Measurements from ENCODE around the gene FARS2. TPM values are rescaled to one million over a fixed set of nuclear protein-coding genes. Genes with fewer than 3 reads are reported as not detected.

FARS2 gene
- polyA plus RNA-seq, 1 donor from 2014 or later: 11.9 TPM

DNA sequence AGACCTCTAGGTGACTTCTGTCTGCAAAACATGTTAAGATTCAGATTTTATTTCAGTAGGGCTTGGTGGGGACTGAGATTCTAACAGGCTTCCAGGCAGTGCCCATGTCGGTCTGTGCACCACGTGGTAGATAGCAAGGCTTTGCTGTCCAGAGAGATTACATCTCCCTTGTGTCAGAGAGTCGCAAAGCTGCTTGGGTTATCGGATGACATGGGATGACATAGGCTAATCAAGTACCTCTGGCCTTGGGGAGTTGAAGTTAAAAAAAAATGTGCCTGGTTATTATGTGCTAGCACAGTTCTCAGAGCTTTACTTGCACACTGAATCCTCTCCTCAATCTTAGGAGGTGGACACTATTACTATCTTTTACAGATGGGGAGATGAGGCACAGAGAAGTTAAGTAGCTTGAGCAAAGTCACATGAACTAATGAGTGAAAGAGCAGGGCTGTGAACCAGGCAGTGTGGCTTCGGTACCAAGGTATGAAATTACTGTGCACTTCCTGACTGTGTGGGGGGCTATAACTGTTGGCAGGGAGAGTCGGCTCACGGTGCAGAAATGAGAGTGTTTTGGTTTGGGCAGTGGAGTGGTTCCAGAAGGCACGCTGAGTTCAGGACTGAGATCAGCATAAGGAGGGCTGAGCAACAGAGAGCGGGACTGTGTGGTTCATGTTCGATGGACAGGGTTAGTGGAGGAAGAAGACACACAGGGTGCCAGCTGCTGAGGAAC is 41.1 kb downstream of the FARS2 start:
- Histone ChIP-seq H3K4me2 (ENCODE audit: low read length) (no peak overlapping the region), H3F3A (ENCODE audit: insufficient read depth, low read length, poor library complexity, severe bottlenecking) (peaks cover 3% of the 10 kb centered on the region), H3K36me3 (ENCODE audit: insufficient read depth, low read length) (no peaks in the 10 kb centered on the region), H2AFZ (ENCODE audit: low read depth, low read length) (no peak overlapping the region), H3K9ac (ENCODE audit: low read length) (no peak overlapping the region), H3K27ac (ENCODE audit: low read length) (no peak overlapping the region), H3K27me3 (ENCODE audit: insufficient read depth, low read depth, low read length) (no peaks in the 10 kb centered on the region), H3K4me3 (ENCODE audit: low read length) (no peak overlapping the region), H3K9me3 (ENCODE audit: low read length) (no peaks in the 10 kb centered on the region), H3K9me2 (ENCODE audit: insufficient read depth, low read length) (no peaks in the 10 kb centered on the region), H4K20me1 (ENCODE audit: insufficient read depth) (no peaks in the 10 kb centered on the region), H3K79me2 (replicated peaks; ENCODE audit: insufficient read depth, low read length) (no peaks in the 10 kb centered on the region)
- TF ChIP-seq EP300 (conservative IDR thresholded peaks at IDR 0.05; ENCODE audit: poor library complexity, severe bottlenecking) (no peak), SMC3 (conservative IDR thresholded peaks at IDR 0.05; ENCODE audit: poor library complexity) (no peak), POLR2AphosphoS5 (IDR thresholded peaks at IDR 0.05) (no peak), MXI1 (conservative IDR thresholded peaks at IDR 0.05; ENCODE audit: poor library complexity, severe bottlenecking) (no peak), RAD21 (conservative IDR thresholded peaks at IDR 0.05) (no peak), EZH2 (IDR thresholded peaks at IDR 0.05; ENCODE audit: borderline replicate concordance, insufficient read depth, low read length, poor library complexity, severe bottlenecking) (no peak), TAF1 (IDR thresholded peaks at IDR 0.05; ENCODE audit: low read depth) (no peak)
- TF ChIP-seq, protein P1, sequence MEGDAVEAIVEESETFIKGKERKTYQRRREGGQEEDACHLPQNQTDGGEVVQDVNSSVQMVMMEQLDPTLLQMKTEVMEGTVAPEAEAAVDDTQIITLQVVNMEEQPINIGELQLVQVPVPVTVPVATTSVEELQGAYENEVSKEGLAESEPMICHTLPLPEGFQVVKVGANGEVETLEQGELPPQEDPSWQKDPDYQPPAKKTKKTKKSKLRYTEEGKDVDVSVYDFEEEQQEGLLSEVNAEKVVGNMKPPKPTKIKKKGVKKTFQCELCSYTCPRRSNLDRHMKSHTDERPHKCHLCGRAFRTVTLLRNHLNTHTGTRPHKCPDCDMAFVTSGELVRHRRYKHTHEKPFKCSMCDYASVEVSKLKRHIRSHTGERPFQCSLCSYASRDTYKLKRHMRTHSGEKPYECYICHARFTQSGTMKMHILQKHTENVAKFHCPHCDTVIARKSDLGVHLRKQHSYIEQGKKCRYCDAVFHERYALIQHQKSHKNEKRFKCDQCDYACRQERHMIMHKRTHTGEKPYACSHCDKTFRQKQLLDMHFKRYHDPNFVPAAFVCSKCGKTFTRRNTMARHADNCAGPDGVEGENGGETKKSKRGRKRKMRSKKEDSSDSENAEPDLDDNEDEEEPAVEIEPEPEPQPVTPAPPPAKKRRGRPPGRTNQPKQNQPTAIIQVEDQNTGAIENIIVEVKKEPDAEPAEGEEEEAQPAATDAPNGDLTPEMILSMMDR (IDR thresholded peaks at IDR 0.05; ENCODE audit: poor library complexity, severe bottlenecking): no peak
- TF ChIP-seq, protein P2, sequence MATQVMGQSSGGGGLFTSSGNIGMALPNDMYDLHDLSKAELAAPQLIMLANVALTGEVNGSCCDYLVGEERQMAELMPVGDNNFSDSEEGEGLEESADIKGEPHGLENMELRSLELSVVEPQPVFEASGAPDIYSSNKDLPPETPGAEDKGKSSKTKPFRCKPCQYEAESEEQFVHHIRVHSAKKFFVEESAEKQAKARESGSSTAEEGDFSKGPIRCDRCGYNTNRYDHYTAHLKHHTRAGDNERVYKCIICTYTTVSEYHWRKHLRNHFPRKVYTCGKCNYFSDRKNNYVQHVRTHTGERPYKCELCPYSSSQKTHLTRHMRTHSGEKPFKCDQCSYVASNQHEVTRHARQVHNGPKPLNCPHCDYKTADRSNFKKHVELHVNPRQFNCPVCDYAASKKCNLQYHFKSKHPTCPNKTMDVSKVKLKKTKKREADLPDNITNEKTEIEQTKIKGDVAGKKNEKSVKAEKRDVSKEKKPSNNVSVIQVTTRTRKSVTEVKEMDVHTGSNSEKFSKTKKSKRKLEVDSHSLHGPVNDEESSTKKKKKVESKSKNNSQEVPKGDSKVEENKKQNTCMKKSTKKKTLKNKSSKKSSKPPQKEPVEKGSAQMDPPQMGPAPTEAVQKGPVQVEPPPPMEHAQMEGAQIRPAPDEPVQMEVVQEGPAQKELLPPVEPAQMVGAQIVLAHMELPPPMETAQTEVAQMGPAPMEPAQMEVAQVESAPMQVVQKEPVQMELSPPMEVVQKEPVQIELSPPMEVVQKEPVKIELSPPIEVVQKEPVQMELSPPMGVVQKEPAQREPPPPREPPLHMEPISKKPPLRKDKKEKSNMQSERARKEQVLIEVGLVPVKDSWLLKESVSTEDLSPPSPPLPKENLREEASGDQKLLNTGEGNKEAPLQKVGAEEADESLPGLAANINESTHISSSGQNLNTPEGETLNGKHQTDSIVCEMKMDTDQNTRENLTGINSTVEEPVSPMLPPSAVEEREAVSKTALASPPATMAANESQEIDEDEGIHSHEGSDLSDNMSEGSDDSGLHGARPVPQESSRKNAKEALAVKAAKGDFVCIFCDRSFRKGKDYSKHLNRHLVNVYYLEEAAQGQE (IDR thresholded peaks at IDR 0.05; ENCODE audit: borderline replicate concordance): no peak

DNA sequence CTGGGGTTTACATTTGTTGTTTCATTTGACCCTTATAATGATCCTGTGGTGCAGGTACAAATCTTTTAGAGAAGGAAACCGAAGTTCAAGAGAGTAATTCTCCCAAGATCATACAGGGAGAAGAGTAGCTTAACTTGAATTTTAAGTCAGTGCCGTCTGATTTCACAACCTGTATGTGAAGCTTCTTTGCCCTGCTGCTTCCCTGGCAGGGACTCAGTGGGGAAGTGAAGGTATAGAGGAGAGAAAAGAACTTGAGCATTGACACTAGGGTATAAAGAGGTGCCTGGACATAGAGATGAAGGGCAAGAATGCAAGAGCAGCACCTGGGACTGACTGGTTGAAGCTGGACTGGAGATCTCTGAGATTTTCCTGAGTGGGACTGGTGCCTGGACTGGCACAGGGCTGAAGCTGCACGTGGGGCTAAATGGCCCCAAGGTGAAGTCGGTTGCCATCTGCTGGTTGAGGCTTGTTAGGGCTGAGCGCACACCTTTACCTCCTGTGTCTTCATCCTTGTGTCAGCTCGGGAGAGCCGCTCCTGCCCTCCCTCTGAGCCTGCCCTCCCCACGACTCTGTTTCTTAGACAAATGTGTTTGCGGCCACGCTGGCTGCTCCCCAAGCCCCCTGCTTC is 41.8 kb downstream of the FARS2 start:
- no peaks in the 10 kb centered on the region for H4K20me1 ChIP-seq (ENCODE audit: insufficient read depth)
- peaks cover 3% of the 10 kb centered on the region for H3F3A ChIP-seq (ENCODE audit: insufficient read depth, low read length, poor library complexity, severe bottlenecking)
- H3K9me3 ChIP-seq (ENCODE audit: low read length): no peaks in the 10 kb centered on the region
- H3K27me3 ChIP-seq (ENCODE audit: insufficient read depth, low read depth, low read length): no peaks in the 10 kb centered on the region
- TF ChIP-seq, protein P1 (IDR thresholded peaks at IDR 0.05; ENCODE audit: poor library complexity, severe bottlenecking): peak; percentile 30
- no peak for TF ChIP-seq TAF1 (IDR thresholded peaks at IDR 0.05; ENCODE audit: low read depth)
- H3K79me2 ChIP-seq (replicated peaks; ENCODE audit: insufficient read depth, low read length): no peaks in the 10 kb centered on the region
- no peaks in the 10 kb centered on the region for H3K9me2 ChIP-seq (ENCODE audit: insufficient read depth, low read length)
- no peak overlapping the region for H2AFZ ChIP-seq (ENCODE audit: low read depth, low read length)
- no peak overlapping the region for H3K4me2 ChIP-seq (ENCODE audit: low read length)
- no peak overlapping the region for H3K9ac ChIP-seq (ENCODE audit: low read length)
- no peak overlapping the region for H3K27ac ChIP-seq (ENCODE audit: low read length)
- H3K36me3 ChIP-seq (ENCODE audit: insufficient read depth, low read length): no peaks in the 10 kb centered on the region
- no peak overlapping the region for H3K4me3 ChIP-seq (ENCODE audit: low read length)
